Breast epithelium (tissue), 3 donors: ENCODE results near the gene KRTAP6-2.

Experiments
- POLR2A ChIP-seq: fragments of 450-650 bp; IDR thresholded peaks from one replicate; pipeline ENCODE4 v1.6.1; 2016; ENCODE audit warnings: antibody characterized with exemption, mild to moderate bottlenecking, moderate library complexity
- TF ChIP-seq, protein P1 (sequence below), 3 donors: fragments of 450-650 bp; IDR thresholded peaks; one replicate each; pipeline ENCODE4 v1.5.1; 2016 to 2017; ENCODE audit warnings: antibody characterized with exemption in 3 of 3, mild to moderate bottlenecking in 3 of 3, moderate library complexity in 3 of 3

- TF ChIP-seq, protein P1, sequence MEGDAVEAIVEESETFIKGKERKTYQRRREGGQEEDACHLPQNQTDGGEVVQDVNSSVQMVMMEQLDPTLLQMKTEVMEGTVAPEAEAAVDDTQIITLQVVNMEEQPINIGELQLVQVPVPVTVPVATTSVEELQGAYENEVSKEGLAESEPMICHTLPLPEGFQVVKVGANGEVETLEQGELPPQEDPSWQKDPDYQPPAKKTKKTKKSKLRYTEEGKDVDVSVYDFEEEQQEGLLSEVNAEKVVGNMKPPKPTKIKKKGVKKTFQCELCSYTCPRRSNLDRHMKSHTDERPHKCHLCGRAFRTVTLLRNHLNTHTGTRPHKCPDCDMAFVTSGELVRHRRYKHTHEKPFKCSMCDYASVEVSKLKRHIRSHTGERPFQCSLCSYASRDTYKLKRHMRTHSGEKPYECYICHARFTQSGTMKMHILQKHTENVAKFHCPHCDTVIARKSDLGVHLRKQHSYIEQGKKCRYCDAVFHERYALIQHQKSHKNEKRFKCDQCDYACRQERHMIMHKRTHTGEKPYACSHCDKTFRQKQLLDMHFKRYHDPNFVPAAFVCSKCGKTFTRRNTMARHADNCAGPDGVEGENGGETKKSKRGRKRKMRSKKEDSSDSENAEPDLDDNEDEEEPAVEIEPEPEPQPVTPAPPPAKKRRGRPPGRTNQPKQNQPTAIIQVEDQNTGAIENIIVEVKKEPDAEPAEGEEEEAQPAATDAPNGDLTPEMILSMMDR (IDR thresholded peaks at IDR 0.05): no peak
- TF ChIP-seq POLR2A: no peak
These were observed 8.4 kb downstream of the KRTAP6-2 start, which contains the start of gene KRTAP22-2 for GRCh38 chr21:30590297-30590696.
